ENCODE measurements around the gene MRPS18A. TPM values are rescaled to one million over a fixed set of nuclear protein-coding genes. Genes with fewer than 3 reads are reported as not detected.

Gene MRPS18A
- total and polyA plus RNA-seq, 9 of the 15 experiments (the other 6 are each of a cell fraction or from before 2014, with no cell fraction given) = 87.5 to 243 (median 125) TPM

- TF ChIP-seq SAFB2 (IDR thresholded peaks at IDR 0.05; ENCODE audit: borderline replicate concordance, low read depth, low read length, severe bottlenecking) (no peak), ETS2 (tag; IDR thresholded peaks at IDR 0.05; ENCODE audit: borderline replicate concordance, poor library complexity, severe bottlenecking) (no peak), PHB2 (IDR thresholded peaks at IDR 0.05; ENCODE audit: low read depth) (no peak), RBM17 (IDR thresholded peaks at IDR 0.05; ENCODE audit: borderline replicate concordance, low read depth, low read length) (no peak), MYNN (IDR thresholded peaks at IDR 0.05) (no peak), MYNN (CRISPR knock-in tag; IDR thresholded peaks at IDR 0.05) (no peak), SNRNP70 (optimal IDR thresholded peaks at IDR 0.05; ENCODE audit: low read depth, low read length) (peak; percentile 64), SMAD2 (IDR thresholded peaks at IDR 0.05; ENCODE audit: low read depth, low read length) (no peak), PTBP1 (IDR thresholded peaks at IDR 0.05; ENCODE audit: low read depth, low read length) (no peak), KDM1A (IDR thresholded peaks at IDR 0.05) (no peak), CBFB (CRISPR knock-in tag; IDR thresholded peaks at IDR 0.05) (peak; percentile 61; the same call in 1 of the 2 replicates), SAP30 (IDR thresholded peaks at IDR 0.05; ENCODE audit: borderline replicate concordance, insufficient read depth, low read depth, low read length, poor library complexity, severe bottlenecking) (peak; percentile 20), HNRNPH1 (optimal IDR thresholded peaks at IDR 0.05; ENCODE audit: low read depth, low read length) (no peak), TEAD2 (tag; IDR thresholded peaks at IDR 0.05) (no peak), MCM7 (IDR thresholded peaks at IDR 0.05) (no peak), U2AF1 (optimal IDR thresholded peaks at IDR 0.05; ENCODE audit: low read depth, low read length) (no peak), FOS (IDR thresholded peaks at IDR 0.05; ENCODE audit: extremely low read depth, insufficient read length) (no peak), JUN (IDR thresholded peaks at IDR 0.05; ENCODE audit: borderline replicate concordance, low read depth, low read length) (peak; percentile 56; the same call in 1 of the 2 replicates), JUN (CRISPR knock-in tag; IDR thresholded peaks at IDR 0.05; ENCODE audit: borderline replicate concordance) (0 out of 2 replicates have a peak, but pooled peaks have one; percentile 16), GTF2E2 (tag; IDR thresholded peaks at IDR 0.05) (peak; percentile 93), ARHGAP35 (IDR thresholded peaks at IDR 0.05; ENCODE audit: partially characterized antibody) (no peak), RAD21 (CRISPR knock-in tag; conservative IDR thresholded peaks at IDR 0.05 in 1 of 2, IDR thresholded peaks at IDR 0.05 in 1 of 2) (peak in 1 of 2 experiments; percentile 5; a peak in 2 of 4 replicates), HNRNPL (IDR thresholded peaks at IDR 0.05; ENCODE audit: low read depth, low read length) (no peak), SMAD3 (CRISPR knock-in tag; conservative IDR thresholded peaks at IDR 0.05) (0 out of 2 replicates have a peak, but pooled peaks have one; percentile 75), GATAD2B (IDR thresholded peaks at IDR 0.05; ENCODE audit: borderline replicate concordance) (no peak), TEAD4 (IDR thresholded peaks at IDR 0.05; ENCODE audit: low read length) (peak; percentile 61; the same call in 1 of the 2 replicates), TEAD4 (CRISPR knock-in tag; IDR thresholded peaks at IDR 0.05; ENCODE audit: borderline replicate concordance) (0 out of 2 replicates have a peak, but pooled peaks have one; percentile 29)
- TF ChIP-seq, protein P1, sequence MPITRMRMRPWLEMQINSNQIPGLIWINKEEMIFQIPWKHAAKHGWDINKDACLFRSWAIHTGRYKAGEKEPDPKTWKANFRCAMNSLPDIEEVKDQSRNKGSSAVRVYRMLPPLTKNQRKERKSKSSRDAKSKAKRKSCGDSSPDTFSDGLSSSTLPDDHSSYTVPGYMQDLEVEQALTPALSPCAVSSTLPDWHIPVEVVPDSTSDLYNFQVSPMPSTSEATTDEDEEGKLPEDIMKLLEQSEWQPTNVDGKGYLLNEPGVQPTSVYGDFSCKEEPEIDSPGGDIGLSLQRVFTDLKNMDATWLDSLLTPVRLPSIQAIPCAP (CRISPR knock-in tag; IDR thresholded peaks at IDR 0.05; ENCODE audit: borderline replicate concordance) = 0 out of 2 replicates have a peak, but pooled peaks have one; percentile 33
- TF ChIP-seq, protein P2, sequence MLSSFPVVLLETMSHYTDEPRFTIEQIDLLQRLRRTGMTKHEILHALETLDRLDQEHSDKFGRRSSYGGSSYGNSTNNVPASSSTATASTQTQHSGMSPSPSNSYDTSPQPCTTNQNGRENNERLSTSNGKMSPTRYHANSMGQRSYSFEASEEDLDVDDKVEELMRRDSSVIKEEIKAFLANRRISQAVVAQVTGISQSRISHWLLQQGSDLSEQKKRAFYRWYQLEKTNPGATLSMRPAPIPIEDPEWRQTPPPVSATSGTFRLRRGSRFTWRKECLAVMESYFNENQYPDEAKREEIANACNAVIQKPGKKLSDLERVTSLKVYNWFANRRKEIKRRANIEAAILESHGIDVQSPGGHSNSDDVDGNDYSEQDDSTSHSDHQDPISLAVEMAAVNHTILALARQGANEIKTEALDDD (IDR thresholded peaks at IDR 0.05) = no peak
Measured at GRCh38 chr6:43629505-43630300, 57.9 kb downstream of the MRPS18A start (continued).
